Pancreas (tissue), 10 donors: Measurements from ENCODE around the gene HELLS. TPM values are rescaled to one million over a fixed set of nuclear protein-coding genes. Genes with fewer than 3 reads are reported as not detected.

Experiments used
- ATAC-seq, 4 donors: fragments of 200-7000 bp; cut with Tn5 transposase; one replicate each; pipeline versions ENCODE4 v1.8.0 to v1.9.1; 2020; ENCODE audit warnings: mild to moderate bottlenecking in 4 of 4, moderate library complexity in 4 of 4
- DNase-seq, 6 donors: peaks; one replicate each; pipeline ENCODE4 v3.0.0-alpha.2; 2020
- FAIRE-seq: peaks from 2 replicates; lab custom pipeline; 2012; peaks lifted over from hg19 to GRCh38; lab: Jason Lieb, UNC
- H3K27ac ChIP-seq, 4 donors: fragments of 200-600 bp; sonication (generic); 1 replicate in 3 of 4; 2 replicates in 1 of 4; pipeline versions ENCODE4 v1.5.0 to v1.8.0; 2020
- H3K27me3 ChIP-seq, 4 donors: fragments of 200-600 bp; one replicate each; pipeline ENCODE4 v1.8.0; 2021
- H3K36me3 ChIP-seq, 3 donors: fragments of 200-600 bp; sonication (generic) in 1 of 3; one replicate each; pipeline versions ENCODE4 v1.5.0 to v1.8.0; 2020 to 2021
- H3K4me1 ChIP-seq, 3 donors: fragments of 200-600 bp; one replicate each; pipeline ENCODE4 v1.8.0; 2021
- H3K4me3 ChIP-seq, 4 donors: fragments of 200-600 bp; sonication (generic) in 2 of 4; one replicate each; pipeline versions ENCODE4 v1.5.0 to v1.8.0; 2020 to 2021
- H3K9me3 ChIP-seq, 4 donors: fragments of 200-600 bp; one replicate each; pipeline ENCODE4 v1.8.0; 2021
- CTCF ChIP-seq, 4 donors: fragments of 200-600 bp; sonication (generic) in 3 of 4; IDR thresholded peaks; one replicate each; pipeline versions ENCODE4 v1.5.0 to v1.8.0; 2021; ENCODE audit warnings: antibody characterized with exemption in 4 of 4
- WGBS, 2 donors: extraction: QIAGEN DNeasy Blood & Tissue Kit; methylation state at CpG; one replicate each; pipeline ENCODE4 v1.1.7; 2013; 5-methylcytosine and 5-hydroxymethylcytosine counted together
- intact Hi-C, 3 donors: fragments of 100-400 bp; cut with DNase I; formaldehyde crosslinking; loops; one replicate each; pipeline versions ENCODE4 v1.11.1 to v1.14.2; 2022
- polyA plus RNA-seq, 2 donors: library from polyadenylated mRNA; stranded (reverse); fragments of 200-250 nt; gene quantifications; one replicate each; pipeline ENCODE4 v1.2.3, GENCODE V29; 2013
- total RNA-seq, 6 donors: library from RNA; stranded (reverse); fragmentation: NEBNext Ultra II Directional in 4 of 6; extraction: Animal tissue kit (Norgen Biotek cat#: 25700) in 4 of 6; gene quantifications; one replicate each; pipeline versions ENCODE4 v1.2.1 to v1.2.4, GENCODE V29; 2021 to 2023
- donor health status: healthy with polysubstance abuse.
- donor health status: DM: no; HTN: no; CAD: no; lungs with moderate emphysema.
- donor health status: DM: no; HTN: no; CAD: no.
- donor health status: control.
- donor health status: control.
- donor health status: Bipolar disorder and iron deficiency.
- donor health status: DM: yes; HTN: yes; CAD: no.
- donor health status: DM: no; HTN: no; CAD: no.
- donor health status: DM: no; HTN: no; CAD: no.
- donor health status: DM: yes; HTN: yes; CAD: no.

The HELLS gene
- total and polyA plus RNA-seq, 8 donors, result 1.1 to 4.2 (median 2.7) TPM

- intact Hi-C loops, result no loop called here
- Histone ChIP-seq H3K36me3 (no peaks in the 10 kb centered on the region), H3K9me3 (no peaks in the 10 kb centered on the region), H3K27me3 (no peaks in the 10 kb centered on the region), H3K4me1 (no peaks in the 10 kb centered on the region), H3K4me3 (no peak overlapping the region), H3K27ac (no peak overlapping the region)
- no peak for ATAC-seq
- DNase-seq, result no peak
- no peak for FAIRE-seq
- WGBS, 2 donors, result 91 to 94% methylated on average over 3 of the region's 3 CpGs
- TF ChIP-seq CTCF (IDR thresholded peaks at IDR 0.05), result no peak
These were observed 25.9 kb downstream of the HELLS start for GRCh38 chr10:94571528-94571927.

- Histone ChIP-seq H3K27ac (no peak overlapping the region), H3K27me3 (no peaks in the 10 kb centered on the region), H3K4me1 (peaks cover 6 to 17% (median 10%) of the 10 kb centered on the region in 3 donors), H3K36me3 (no peaks in the 10 kb centered on the region), H3K9me3 (no peaks in the 10 kb centered on the region), H3K4me3 (no peak overlapping the region)
- 93 to 94% methylated on average over 4 of the region's 4 CpGs for WGBS, 2 donors
- no peak for TF ChIP-seq CTCF (IDR thresholded peaks at IDR 0.05)
- intact Hi-C loops, result no loop called here
- ATAC-seq, result no peak
- FAIRE-seq, result no peak
- DNase-seq, result no peak
These were observed 33.2 kb downstream of the HELLS start for GRCh38 chr10:94578790-94579189.

- Histone ChIP-seq H3K36me3 (no peaks in the 10 kb centered on the region), H3K27ac (no peak overlapping the region), H3K9me3 (no peaks in the 10 kb centered on the region), H3K4me1 (peaks cover 6 to 17% (median 10%) of the 10 kb centered on the region in 3 donors), H3K4me3 (no peak overlapping the region), H3K27me3 (no peaks in the 10 kb centered on the region)
- intact Hi-C loops, result no loop called here
- FAIRE-seq (no peak), ATAC-seq (no peak), DNase-seq (no peak)
- no peak for TF ChIP-seq CTCF (IDR thresholded peaks at IDR 0.05)
These were observed 37.5 kb downstream of the HELLS start for GRCh38 chr10:94583124-94583523.

GRCh38 chr10:94591461-94592205 lies 46.0 kb downstream of the HELLS start:
- H3K9me3 ChIP-seq, result no peaks in the 10 kb centered on the region
- no peaks in the 10 kb centered on the region for H3K4me1 ChIP-seq
- H3K27me3 ChIP-seq, result no peaks in the 10 kb centered on the region
- no peak overlapping the region for H3K4me3 ChIP-seq
- FAIRE-seq (no peak), DNase-seq (no peak), ATAC-seq (no peak)
- no peak overlapping the region for H3K27ac ChIP-seq
- no peak for TF ChIP-seq CTCF (IDR thresholded peaks at IDR 0.05)
- intact Hi-C loops, result no loop called here
- H3K36me3 ChIP-seq, result no peaks in the 10 kb centered on the region
- 96 to 100% methylated on average over 1 of the region's 1 CpG for WGBS, 2 donors

GRCh38 chr10:94602729-94603515 lies 57.3 kb downstream of the HELLS start:
- no peaks in the 10 kb centered on the region for H3K27me3 ChIP-seq
- 77 to 80% methylated on average over 8 of the region's 8 CpGs for WGBS, 2 donors
- FAIRE-seq, result no peak
- H3K4me1 ChIP-seq, result no peaks in the 10 kb centered on the region
- H3K36me3 ChIP-seq, result no peaks in the 10 kb centered on the region
- H3K9me3 ChIP-seq, result no peaks in the 10 kb centered on the region
- no peak overlapping the region for H3K4me3 ChIP-seq
- DNase-seq, result no peak
- ATAC-seq, result no peak
- intact Hi-C loops, result no loop called here
- no peak for TF ChIP-seq CTCF (IDR thresholded peaks at IDR 0.05)
- H3K27ac ChIP-seq, result no peak overlapping the region
